Measurements from ENCODE around the gene SYCE3.

- TF ChIP-seq CTCF (IDR thresholded peaks at IDR 0.05) (no peak), POLR2A (IDR thresholded peaks at IDR 0.05) (no peak)
Observed at GRCh38 chr22:50520826-50521453, 41.8 kb downstream of the SYCE3 start.
